Measurements from ENCODE around the gene LRP1B.

DNA sequence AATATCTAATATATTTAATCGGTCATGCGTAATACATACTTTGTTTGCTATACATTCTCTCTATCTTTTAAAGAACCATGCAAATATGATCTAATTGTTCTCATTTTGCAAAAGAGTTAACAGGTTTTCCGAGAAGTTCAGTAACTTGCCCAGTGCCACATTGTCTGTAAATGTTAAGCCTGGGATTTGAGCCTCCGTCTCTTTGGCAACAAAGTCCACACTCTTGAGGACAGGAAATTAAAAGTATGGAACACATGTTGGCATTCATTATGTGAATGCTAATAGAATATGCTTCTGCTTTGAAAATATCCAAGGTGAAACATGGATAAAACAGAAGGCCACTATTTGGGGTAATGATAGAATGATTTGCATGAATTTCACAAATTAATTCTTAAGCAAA, 85.2 kb downstream of the LRP1B start:
- no peak for TF ChIP-seq CTCF (IDR thresholded peaks at IDR 0.05)
- no peak for TF ChIP-seq POLR2A (IDR thresholded peaks at IDR 0.05)
